ENCODE data around the gene FBXO38.

The FBXO38 gene

DNA sequence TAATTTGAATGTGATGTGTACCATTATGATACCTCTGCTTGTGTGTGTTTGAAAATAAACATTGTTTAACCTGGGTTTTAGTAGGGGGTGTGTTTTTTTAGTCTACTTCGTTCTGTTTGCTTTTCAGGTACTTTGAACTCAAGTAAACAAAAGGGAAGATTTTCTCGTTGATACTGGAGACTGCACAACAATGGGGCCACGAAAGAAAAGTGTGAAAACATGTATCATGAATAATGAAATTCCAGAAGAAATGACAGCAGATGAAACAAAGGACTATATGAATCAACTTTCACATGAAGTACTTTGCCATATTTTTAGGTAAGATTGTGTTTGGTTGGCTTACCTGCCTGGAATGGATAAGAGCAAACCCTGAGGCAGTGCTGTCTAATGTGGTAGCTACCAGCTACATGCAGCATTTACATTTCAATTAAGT is 10.8 kb downstream of the FBXO38 start:
- no peak for TF ChIP-seq NFIC (IDR thresholded peaks at IDR 0.05)
- TF ChIP-seq ZBTB7A (IDR thresholded peaks at IDR 0.05; ENCODE audit: low read depth), result no peak
- TF ChIP-seq YY1 (IDR thresholded peaks at IDR 0.05; ENCODE audit: low read depth), result no peak
- no peak for TF ChIP-seq EP300 (IDR thresholded peaks at IDR 0.05; ENCODE audit: borderline replicate concordance)
- no peak for TF ChIP-seq EGR1 (IDR thresholded peaks at IDR 0.05)
- no peak for TF ChIP-seq USF1 (IDR thresholded peaks at IDR 0.05)
- no peak for TF ChIP-seq RAD21 (IDR thresholded peaks at IDR 0.05; ENCODE audit: low read depth)
- TF ChIP-seq, protein P1, sequence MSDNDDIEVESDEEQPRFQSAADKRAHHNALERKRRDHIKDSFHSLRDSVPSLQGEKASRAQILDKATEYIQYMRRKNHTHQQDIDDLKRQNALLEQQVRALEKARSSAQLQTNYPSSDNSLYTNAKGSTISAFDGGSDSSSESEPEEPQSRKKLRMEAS (IDR thresholded peaks at IDR 0.05), result no peak
- TF ChIP-seq, protein P2, sequence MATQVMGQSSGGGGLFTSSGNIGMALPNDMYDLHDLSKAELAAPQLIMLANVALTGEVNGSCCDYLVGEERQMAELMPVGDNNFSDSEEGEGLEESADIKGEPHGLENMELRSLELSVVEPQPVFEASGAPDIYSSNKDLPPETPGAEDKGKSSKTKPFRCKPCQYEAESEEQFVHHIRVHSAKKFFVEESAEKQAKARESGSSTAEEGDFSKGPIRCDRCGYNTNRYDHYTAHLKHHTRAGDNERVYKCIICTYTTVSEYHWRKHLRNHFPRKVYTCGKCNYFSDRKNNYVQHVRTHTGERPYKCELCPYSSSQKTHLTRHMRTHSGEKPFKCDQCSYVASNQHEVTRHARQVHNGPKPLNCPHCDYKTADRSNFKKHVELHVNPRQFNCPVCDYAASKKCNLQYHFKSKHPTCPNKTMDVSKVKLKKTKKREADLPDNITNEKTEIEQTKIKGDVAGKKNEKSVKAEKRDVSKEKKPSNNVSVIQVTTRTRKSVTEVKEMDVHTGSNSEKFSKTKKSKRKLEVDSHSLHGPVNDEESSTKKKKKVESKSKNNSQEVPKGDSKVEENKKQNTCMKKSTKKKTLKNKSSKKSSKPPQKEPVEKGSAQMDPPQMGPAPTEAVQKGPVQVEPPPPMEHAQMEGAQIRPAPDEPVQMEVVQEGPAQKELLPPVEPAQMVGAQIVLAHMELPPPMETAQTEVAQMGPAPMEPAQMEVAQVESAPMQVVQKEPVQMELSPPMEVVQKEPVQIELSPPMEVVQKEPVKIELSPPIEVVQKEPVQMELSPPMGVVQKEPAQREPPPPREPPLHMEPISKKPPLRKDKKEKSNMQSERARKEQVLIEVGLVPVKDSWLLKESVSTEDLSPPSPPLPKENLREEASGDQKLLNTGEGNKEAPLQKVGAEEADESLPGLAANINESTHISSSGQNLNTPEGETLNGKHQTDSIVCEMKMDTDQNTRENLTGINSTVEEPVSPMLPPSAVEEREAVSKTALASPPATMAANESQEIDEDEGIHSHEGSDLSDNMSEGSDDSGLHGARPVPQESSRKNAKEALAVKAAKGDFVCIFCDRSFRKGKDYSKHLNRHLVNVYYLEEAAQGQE (IDR thresholded peaks at IDR 0.05; ENCODE audit: low read depth), result no peak

DNA sequence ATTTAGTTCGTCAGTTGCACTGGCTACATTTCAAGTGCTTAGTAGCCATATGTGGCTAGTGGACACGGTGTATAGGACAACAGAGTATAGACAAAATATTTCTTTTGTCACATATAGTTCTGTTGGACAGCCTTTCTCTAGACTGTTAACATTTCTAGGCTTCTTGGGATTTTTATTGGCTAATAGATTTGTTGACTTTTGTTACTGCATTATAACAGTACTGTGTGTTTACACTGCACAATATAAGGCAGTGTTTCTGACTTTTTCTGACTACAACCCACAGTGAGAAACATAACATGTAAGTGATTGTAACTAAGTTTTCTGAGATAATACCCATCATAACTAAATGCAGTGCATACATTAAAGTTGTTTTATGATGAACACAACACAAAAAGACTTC is 11.3 kb downstream of the FBXO38 start:
- TF ChIP-seq TAF1 (IDR thresholded peaks at IDR 0.05; ENCODE audit: low read depth), result no peak
- TF ChIP-seq CREB1 (IDR thresholded peaks at IDR 0.05; ENCODE audit: low read depth), result no peak
- no peak for TF ChIP-seq TEAD4 (IDR thresholded peaks at IDR 0.05)
- TF ChIP-seq CEBPB (IDR thresholded peaks at IDR 0.05), result no peak
- TF ChIP-seq, protein P1 (IDR thresholded peaks at IDR 0.05), result no peak
- TF ChIP-seq EP300 (IDR thresholded peaks at IDR 0.05; ENCODE audit: borderline replicate concordance), result no peak
- TF ChIP-seq NFIC (IDR thresholded peaks at IDR 0.05), result no peak
- TF ChIP-seq TCF12 (IDR thresholded peaks at IDR 0.05; ENCODE audit: low read depth), result no peak
- TF ChIP-seq EGR1 (IDR thresholded peaks at IDR 0.05), result no peak
- TF ChIP-seq YY1 (IDR thresholded peaks at IDR 0.05; ENCODE audit: low read depth), result no peak
- TF ChIP-seq USF1 (IDR thresholded peaks at IDR 0.05), result no peak
- TF ChIP-seq ZBTB7A (IDR thresholded peaks at IDR 0.05; ENCODE audit: low read depth), result no peak
- TF ChIP-seq RAD21 (IDR thresholded peaks at IDR 0.05; ENCODE audit: low read depth), result no peak
- TF ChIP-seq, protein P2 (IDR thresholded peaks at IDR 0.05; ENCODE audit: low read depth), result no peak
- no peak for TF ChIP-seq FOXM1 (IDR thresholded peaks at IDR 0.05; ENCODE audit: borderline replicate concordance, low read depth)

DNA sequence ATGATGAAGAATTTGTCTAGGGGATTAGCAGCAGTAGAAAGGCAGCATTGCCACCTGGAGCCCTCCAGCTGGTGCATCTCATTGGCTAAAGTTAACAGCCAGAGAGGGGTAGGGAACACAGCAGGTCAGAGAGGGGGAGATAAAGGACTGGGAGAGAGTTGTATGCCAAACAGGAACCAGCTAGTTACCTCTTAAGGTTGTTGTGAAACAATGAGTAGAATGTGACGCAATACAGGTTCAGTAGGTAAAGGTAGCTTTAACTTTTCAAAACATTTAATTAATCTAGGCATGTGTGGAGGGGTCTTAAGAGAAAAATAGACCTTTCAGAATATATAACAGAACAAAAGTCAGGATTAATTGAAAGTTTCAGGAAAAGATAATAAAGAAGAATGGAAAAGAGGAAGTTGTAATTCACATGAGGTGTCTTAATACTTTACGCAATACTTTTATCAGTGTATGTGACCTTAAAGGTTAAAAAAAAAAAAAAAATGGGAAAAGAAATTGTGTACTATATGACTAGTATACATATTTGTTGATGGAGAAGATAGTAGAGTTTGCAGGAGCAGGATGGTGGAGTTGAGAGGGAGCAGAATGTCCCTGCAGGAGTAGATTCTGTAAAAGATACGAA is 14.3 kb downstream of the FBXO38 start:
- TF ChIP-seq, protein P1 (IDR thresholded peaks at IDR 0.05), result no peak
- TF ChIP-seq CEBPB (IDR thresholded peaks at IDR 0.05), result peak; percentile 86

DNA sequence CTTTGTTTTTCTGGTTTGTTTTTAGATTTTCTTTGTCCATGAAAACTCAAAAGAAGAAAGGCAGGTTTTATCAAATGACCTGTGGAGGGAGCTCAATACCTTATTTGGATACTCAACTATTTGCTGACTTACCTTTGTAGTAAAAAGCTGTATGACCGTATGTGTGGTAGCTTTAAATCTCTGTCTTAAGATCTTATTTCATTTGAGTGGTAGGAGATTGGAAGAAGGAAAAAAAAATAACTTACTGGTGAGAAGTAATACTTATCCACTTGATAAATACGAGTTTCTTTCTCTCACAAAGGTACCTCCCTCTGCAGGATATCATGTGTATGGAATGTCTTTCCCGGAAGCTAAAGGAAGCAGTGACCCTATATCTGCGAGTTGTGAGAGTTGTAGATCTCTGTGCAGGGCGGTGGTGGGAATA is 15.0 kb downstream of the FBXO38 start:
- no peak for TF ChIP-seq TEAD4 (IDR thresholded peaks at IDR 0.05)
- no peak for TF ChIP-seq CREB1 (IDR thresholded peaks at IDR 0.05; ENCODE audit: low read depth)
- TF ChIP-seq FOXM1 (IDR thresholded peaks at IDR 0.05; ENCODE audit: borderline replicate concordance, low read depth), result no peak
- no peak for TF ChIP-seq EP300 (IDR thresholded peaks at IDR 0.05; ENCODE audit: borderline replicate concordance)
- no peak for TF ChIP-seq YY1 (IDR thresholded peaks at IDR 0.05; ENCODE audit: low read depth)

DNA sequence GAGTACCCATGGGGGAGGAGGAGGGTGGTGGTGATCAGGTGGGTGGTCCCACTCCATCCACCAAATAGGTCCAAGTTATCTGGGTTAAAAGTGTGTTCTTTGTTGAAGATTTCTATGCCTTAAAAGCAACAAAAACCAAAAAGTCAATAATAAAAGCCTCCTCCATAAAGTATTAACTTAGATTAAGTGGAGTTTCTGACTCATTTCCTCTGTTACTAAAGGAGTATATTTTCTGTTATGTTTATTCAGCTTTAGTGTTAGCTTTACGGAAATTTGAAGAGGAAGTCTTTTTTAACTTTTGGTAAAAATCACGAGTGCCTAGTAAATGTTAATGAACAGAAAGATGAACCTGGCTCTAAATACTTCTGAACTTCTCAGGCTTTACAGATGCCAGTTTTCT is 17.8 kb downstream of the FBXO38 start:
- no peak for TF ChIP-seq RAD21 (IDR thresholded peaks at IDR 0.05; ENCODE audit: low read depth)
- TF ChIP-seq FOXM1 (IDR thresholded peaks at IDR 0.05; ENCODE audit: borderline replicate concordance, low read depth), result no peak
- TF ChIP-seq YY1 (IDR thresholded peaks at IDR 0.05; ENCODE audit: low read depth), result no peak
- no peak for TF ChIP-seq EP300 (IDR thresholded peaks at IDR 0.05; ENCODE audit: borderline replicate concordance)
- TF ChIP-seq CEBPB (IDR thresholded peaks at IDR 0.05), result no peak
- no peak for TF ChIP-seq CREB1 (IDR thresholded peaks at IDR 0.05; ENCODE audit: low read depth)
- TF ChIP-seq ZBTB7A (IDR thresholded peaks at IDR 0.05; ENCODE audit: low read depth), result no peak
- TF ChIP-seq USF1 (IDR thresholded peaks at IDR 0.05), result no peak
- TF ChIP-seq TEAD4 (IDR thresholded peaks at IDR 0.05), result no peak
- no peak for TF ChIP-seq TCF12 (IDR thresholded peaks at IDR 0.05; ENCODE audit: low read depth)
- no peak for TF ChIP-seq EGR1 (IDR thresholded peaks at IDR 0.05)
- TF ChIP-seq, protein P2 (IDR thresholded peaks at IDR 0.05; ENCODE audit: low read depth), result no peak
- no peak for TF ChIP-seq TAF1 (IDR thresholded peaks at IDR 0.05; ENCODE audit: low read depth)
- TF ChIP-seq, protein P1 (IDR thresholded peaks at IDR 0.05), result no peak
- TF ChIP-seq NFIC (IDR thresholded peaks at IDR 0.05), result no peak

Data from Ishikawa (cell line).